ENCODE results near the gene HACD2.

The HACD2 gene

GRCh38 chr3:123626881-123627280 is 42.0 kb upstream of the HACD2 start:
- H3K9me3 ChIP-seq (ENCODE audit: low read depth, low read length), result no peaks in the 10 kb centered on the region
- DNase-seq (ENCODE audit: low read depth, low spot score), result no peak
- H3K9ac ChIP-seq (ENCODE audit: insufficient read length), result no peak overlapping the region
- H3K36me3 ChIP-seq (ENCODE audit: insufficient read depth, low read length), result no peaks in the 10 kb centered on the region
- TF ChIP-seq FOXP2 (optimal IDR thresholded peaks at IDR 0.05; ENCODE audit: control extremely low read depth, extremely low read length, insufficient read depth) (no peak), POLR2AphosphoS5 (IDR thresholded peaks at IDR 0.05; ENCODE audit: borderline replicate concordance, low read depth, low read length) (no peak), EZH2 (IDR thresholded peaks at IDR 0.05) (no peak)
- no peak overlapping the region for H3K27ac ChIP-seq
- no peak overlapping the region for H3K4me3 ChIP-seq

DNA sequence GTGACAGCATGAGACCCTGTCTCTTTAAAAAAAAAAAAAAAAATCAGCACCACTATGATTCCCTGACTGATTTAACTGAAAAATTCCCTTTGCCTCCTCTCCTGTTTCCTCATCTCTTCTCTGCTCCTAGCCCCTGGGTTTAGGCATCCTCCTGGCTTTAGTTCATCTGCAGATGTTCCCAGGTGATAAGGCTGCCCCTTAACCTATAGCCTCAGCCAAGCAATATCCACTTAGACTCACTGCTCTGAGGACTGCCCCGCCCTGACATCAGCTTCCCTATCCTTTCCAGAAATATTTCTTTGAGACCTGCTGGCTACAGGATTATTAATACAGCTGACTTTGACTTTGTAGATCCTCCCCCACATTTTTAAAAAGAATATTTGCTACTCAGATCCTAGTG is 39.4 kb upstream of the HACD2 start:
- Histone ChIP-seq H3K9me3 (ENCODE audit: low read depth, low read length) (no peaks in the 10 kb centered on the region), H3K4me3 (no peak overlapping the region), H3K9ac (ENCODE audit: insufficient read length) (no peak overlapping the region), H3K36me3 (ENCODE audit: insufficient read depth, low read length) (no peaks in the 10 kb centered on the region), H3K27ac (no peak overlapping the region)
- TF ChIP-seq FOXP2 (optimal IDR thresholded peaks at IDR 0.05; ENCODE audit: control extremely low read depth, extremely low read length, insufficient read depth) (no peak), POLR2AphosphoS5 (IDR thresholded peaks at IDR 0.05; ENCODE audit: borderline replicate concordance, low read depth, low read length) (no peak), EZH2 (IDR thresholded peaks at IDR 0.05) (no peak)
- DNase-seq (ENCODE audit: low read depth, low spot score), result no peak

- H3K4me3 ChIP-seq, result no peak overlapping the region
- no peak for TF ChIP-seq FOXP2 (optimal IDR thresholded peaks at IDR 0.05; ENCODE audit: control extremely low read depth, extremely low read length, insufficient read depth)
- no peak for TF ChIP-seq POLR2AphosphoS5 (IDR thresholded peaks at IDR 0.05; ENCODE audit: borderline replicate concordance, low read depth, low read length)
- TF ChIP-seq EZH2 (IDR thresholded peaks at IDR 0.05), result no peak
- H3K9ac ChIP-seq (ENCODE audit: insufficient read length), result no peak overlapping the region
- H3K27ac ChIP-seq, result no peak overlapping the region
- H3K36me3 ChIP-seq (ENCODE audit: insufficient read depth, low read length), result no peaks in the 10 kb centered on the region
- DNase-seq (ENCODE audit: low read depth, low spot score), result no peak
- H3K9me3 ChIP-seq (ENCODE audit: low read depth, low read length), result no peaks in the 10 kb centered on the region
These were observed 38.6 kb upstream of the HACD2 start for GRCh38 chr3:123623346-123623880.

GRCh38 chr3:123622766-123623165 is 37.9 kb upstream of the HACD2 start:
- no peak for DNase-seq (ENCODE audit: low read depth, low spot score)
- H3K27ac ChIP-seq, result no peak overlapping the region
- H3K4me3 ChIP-seq, result no peak overlapping the region
- H3K9me3 ChIP-seq (ENCODE audit: low read depth, low read length), result no peaks in the 10 kb centered on the region
- H3K36me3 ChIP-seq (ENCODE audit: insufficient read depth, low read length), result no peaks in the 10 kb centered on the region
- TF ChIP-seq POLR2AphosphoS5 (IDR thresholded peaks at IDR 0.05; ENCODE audit: borderline replicate concordance, low read depth, low read length) (no peak), EZH2 (IDR thresholded peaks at IDR 0.05) (no peak), FOXP2 (optimal IDR thresholded peaks at IDR 0.05; ENCODE audit: control extremely low read depth, extremely low read length, insufficient read depth) (no peak)
- no peak overlapping the region for H3K9ac ChIP-seq (ENCODE audit: insufficient read length)

- Histone ChIP-seq H3K36me3 (ENCODE audit: insufficient read depth, low read length) (no peaks in the 10 kb centered on the region), H3K27ac (no peak overlapping the region), H3K9ac (ENCODE audit: insufficient read length) (no peak overlapping the region), H3K9me3 (ENCODE audit: low read depth, low read length) (no peaks in the 10 kb centered on the region), H3K4me3 (no peak overlapping the region)
- no peak for DNase-seq (ENCODE audit: low read depth, low spot score)
- TF ChIP-seq POLR2AphosphoS5 (IDR thresholded peaks at IDR 0.05; ENCODE audit: borderline replicate concordance, low read depth, low read length) (no peak), EZH2 (IDR thresholded peaks at IDR 0.05) (no peak), FOXP2 (optimal IDR thresholded peaks at IDR 0.05; ENCODE audit: control extremely low read depth, extremely low read length, insufficient read depth) (no peak)
These were observed 37.0 kb upstream of the HACD2 start for GRCh38 chr3:123621850-123622189.

DNA sequence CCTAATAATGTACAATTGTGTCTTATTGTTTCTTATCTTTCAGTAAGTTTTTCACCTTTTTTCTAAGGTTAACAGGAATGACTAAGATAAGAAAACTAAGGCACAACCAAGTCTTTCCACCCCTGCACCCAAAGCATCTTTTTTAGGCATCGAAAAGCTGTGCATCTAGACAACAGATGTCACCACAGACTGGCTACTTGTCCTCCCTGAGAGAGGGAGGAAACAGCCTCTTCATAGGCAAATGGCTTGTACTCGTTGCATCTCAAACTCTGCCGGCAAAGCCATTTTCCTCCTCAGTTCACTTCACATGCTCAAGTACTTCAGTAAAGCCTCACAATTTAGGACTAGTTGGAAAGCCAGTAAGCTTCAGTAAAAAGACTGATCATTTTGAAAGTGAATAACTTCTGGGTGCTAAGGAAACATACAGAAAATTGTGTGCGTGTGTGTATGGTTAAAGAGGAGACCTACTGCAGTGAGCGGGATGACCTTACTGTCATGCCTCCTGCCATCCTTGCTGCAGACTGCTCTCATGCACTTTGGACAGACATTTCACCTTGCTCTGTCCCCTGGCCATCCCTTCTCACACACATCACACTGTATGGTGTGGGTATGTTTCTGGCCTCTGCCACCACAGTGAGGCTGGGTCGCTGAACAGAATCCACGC is 36.5 kb upstream of the HACD2 start:
- DNase-seq (ENCODE audit: low read depth, low spot score), result no peak
- no peak for TF ChIP-seq EZH2 (IDR thresholded peaks at IDR 0.05)
- no peak for TF ChIP-seq FOXP2 (optimal IDR thresholded peaks at IDR 0.05; ENCODE audit: control extremely low read depth, extremely low read length, insufficient read depth)
- no peak for TF ChIP-seq POLR2AphosphoS5 (IDR thresholded peaks at IDR 0.05; ENCODE audit: borderline replicate concordance, low read depth, low read length)
- H3K9me3 ChIP-seq (ENCODE audit: low read depth, low read length), result no peaks in the 10 kb centered on the region
- no peak overlapping the region for H3K9ac ChIP-seq (ENCODE audit: insufficient read length)
- H3K27ac ChIP-seq, result no peak overlapping the region
- no peaks in the 10 kb centered on the region for H3K36me3 ChIP-seq (ENCODE audit: insufficient read depth, low read length)
- H3K4me3 ChIP-seq, result no peak overlapping the region

- no peak overlapping the region for H3K4me3 ChIP-seq
- TF ChIP-seq FOXP2 (optimal IDR thresholded peaks at IDR 0.05; ENCODE audit: control extremely low read depth, extremely low read length, insufficient read depth) (no peak), POLR2AphosphoS5 (IDR thresholded peaks at IDR 0.05; ENCODE audit: borderline replicate concordance, low read depth, low read length) (no peak), EZH2 (IDR thresholded peaks at IDR 0.05) (no peak)
- DNase-seq (ENCODE audit: low read depth, low spot score), result no peak
- no peaks in the 10 kb centered on the region for H3K9me3 ChIP-seq (ENCODE audit: low read depth, low read length)
- no peak overlapping the region for H3K27ac ChIP-seq
- H3K36me3 ChIP-seq (ENCODE audit: insufficient read depth, low read length), result no peaks in the 10 kb centered on the region
- no peak overlapping the region for H3K9ac ChIP-seq (ENCODE audit: insufficient read length)
These were observed 35.5 kb upstream of the HACD2 start for GRCh38 chr3:123620343-123620742.

DNA sequence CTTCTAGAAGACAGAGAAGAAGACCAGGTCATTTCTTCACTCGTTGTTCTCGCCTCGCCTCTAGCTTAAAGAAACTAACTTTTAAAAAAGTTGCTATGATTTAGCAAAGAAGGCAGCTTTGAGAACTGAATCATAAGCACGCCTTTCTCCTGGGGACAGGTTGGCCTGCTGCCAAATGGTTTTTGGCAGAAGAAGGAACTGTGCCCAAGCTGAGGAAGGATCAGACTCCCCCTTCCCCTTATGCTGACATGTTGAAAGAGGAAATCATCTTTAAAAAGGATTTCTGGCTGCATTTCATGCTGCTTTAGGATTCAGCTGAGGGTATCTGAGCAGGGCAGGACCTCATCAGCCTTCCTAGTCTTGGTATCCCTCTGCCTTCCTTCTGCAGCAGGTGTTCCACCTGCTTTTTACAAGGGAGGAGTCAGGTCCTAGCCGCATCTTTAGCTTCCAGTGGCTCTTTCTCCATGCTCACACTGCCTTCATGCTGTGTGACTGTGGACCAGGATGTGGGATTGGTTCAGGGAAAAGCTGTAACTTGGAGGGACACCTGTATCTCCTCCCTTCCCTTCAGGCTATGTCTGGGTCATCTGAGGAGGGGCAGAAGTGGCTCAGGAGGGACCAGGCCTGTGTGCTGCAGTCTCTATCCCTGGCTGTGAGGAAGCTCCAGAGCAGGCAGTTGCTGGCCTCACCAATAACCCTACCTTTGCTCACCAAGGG is 34.1 kb upstream of the HACD2 start:
- Histone ChIP-seq H3K9me3 (ENCODE audit: low read depth, low read length) (no peaks in the 10 kb centered on the region), H3K4me3 (peak overlapping the region; percentile 42), H3K36me3 (ENCODE audit: insufficient read depth, low read length) (no peaks in the 10 kb centered on the region), H3K9ac (ENCODE audit: insufficient read length) (no peak overlapping the region), H3K27ac (peak overlapping the region; percentile 21; the same call in 1 of the 2 replicates)
- no peak for TF ChIP-seq FOXP2 (optimal IDR thresholded peaks at IDR 0.05; ENCODE audit: control extremely low read depth, extremely low read length, insufficient read depth)
- TF ChIP-seq EZH2 (IDR thresholded peaks at IDR 0.05), result no peak
- no peak for TF ChIP-seq POLR2AphosphoS5 (IDR thresholded peaks at IDR 0.05; ENCODE audit: borderline replicate concordance, low read depth, low read length)
- peak; percentile 83 for DNase-seq (ENCODE audit: low read depth, low spot score)

Data from SK-N-MC (cell line).